ENCODE measurements around the gene THBS2.

Gene THBS2

GRCh38 chr6:169223006-169223405 is 30.6 kb downstream of the THBS2 start:
- no peak overlapping the region for H2AFZ ChIP-seq (ENCODE audit: low read depth, low read length)
- no peak overlapping the region for H4K8ac ChIP-seq (ENCODE audit: low read length)
- WGBS = 89% methylated on average over 9 of the region's 9 CpGs
- peaks cover 5% of the 10 kb centered on the region for H3K9me3 ChIP-seq (ENCODE audit: control insufficient read depth, low read length)
- no peaks in the 10 kb centered on the region for H3K79me1 ChIP-seq (replicated peaks; ENCODE audit: low read length, poor library complexity, severe bottlenecking)
- no peak overlapping the region for H3K27ac ChIP-seq (ENCODE audit: low read length, poor library complexity, severe bottlenecking)
- peaks cover 2% of the 10 kb centered on the region for H3K4me1 ChIP-seq (ENCODE audit: control insufficient read depth, insufficient read depth, low read depth, low read length)
- no peak overlapping the region for H4K91ac ChIP-seq (ENCODE audit: low read length)
- no peak overlapping the region for H3K14ac ChIP-seq (ENCODE audit: low read length in 2 of 2)
- no peak overlapping the region for H3K4me3 ChIP-seq (ENCODE audit: insufficient read depth in 1 of 2, low read depth in 1 of 2, low read length in 2 of 2)
- H3K4me2 ChIP-seq (ENCODE audit: low read length, poor library complexity, severe bottlenecking) = no peak overlapping the region
- peaks cover 74 to 100% of the 10 kb centered on the region in 2 experiments for H3K36me3 ChIP-seq (ENCODE audit: control insufficient read depth in 1 of 2, insufficient read depth in 2 of 2, low read depth in 1 of 2, low read length in 2 of 2)
- no peak overlapping the region for H3K4ac ChIP-seq (ENCODE audit: low read depth in 1 of 2, low read length in 2 of 2)
- no peaks in the 10 kb centered on the region for H3K27me3 ChIP-seq (ENCODE audit: control insufficient read depth in 1 of 2, insufficient read depth in 1 of 2, low read length in 2 of 2)
- no peak overlapping the region for H2BK5ac ChIP-seq (ENCODE audit: low read depth, low read length, poor library complexity, severe bottlenecking)
- DNase-seq = no peak
- no peak overlapping the region for H3K9ac ChIP-seq (ENCODE audit: low read length)
- H2BK120ac ChIP-seq (ENCODE audit: low read depth, low read length) = no peak overlapping the region
- H3K23ac ChIP-seq (ENCODE audit: low read length in 2 of 2) = no peak overlapping the region
- no peak overlapping the region for H2AK5ac ChIP-seq (ENCODE audit: low read length, severe bottlenecking)
- H3K18ac ChIP-seq (ENCODE audit: low read depth in 1 of 2, low read length in 2 of 2) = no peak overlapping the region
- no peak overlapping the region for H2BK12ac ChIP-seq (ENCODE audit: low read length in 2 of 2)
- H2BK15ac ChIP-seq (ENCODE audit: low read depth, poor library complexity, severe bottlenecking) = no peak overlapping the region

GRCh38 chr6:169222126-169222525 is 31.5 kb downstream of the THBS2 start:
- peaks cover 2% of the 10 kb centered on the region for H3K4me1 ChIP-seq (ENCODE audit: control insufficient read depth, insufficient read depth, low read depth, low read length)
- H3K18ac ChIP-seq (ENCODE audit: low read depth in 1 of 2, low read length in 2 of 2) = no peak overlapping the region
- no peak overlapping the region for H2BK12ac ChIP-seq (ENCODE audit: low read length in 2 of 2)
- H3K4me2 ChIP-seq (ENCODE audit: low read length, poor library complexity, severe bottlenecking) = no peak overlapping the region
- H3K4ac ChIP-seq (ENCODE audit: low read depth in 1 of 2, low read length in 2 of 2) = no peak overlapping the region
- H3K27me3 ChIP-seq (ENCODE audit: control insufficient read depth in 1 of 2, insufficient read depth in 1 of 2, low read length in 2 of 2) = no peaks in the 10 kb centered on the region
- H2BK15ac ChIP-seq (ENCODE audit: low read depth, poor library complexity, severe bottlenecking) = no peak overlapping the region
- peak overlapping the region; percentile 52 for H3K9ac ChIP-seq (ENCODE audit: low read length)
- H3K4me3 ChIP-seq (ENCODE audit: insufficient read depth in 1 of 2, low read depth in 1 of 2, low read length in 2 of 2) = no peak overlapping the region
- H3K27ac ChIP-seq (ENCODE audit: low read length, poor library complexity, severe bottlenecking) = no peak overlapping the region
- no peak overlapping the region for H4K8ac ChIP-seq (ENCODE audit: low read length)
- H3K36me3 ChIP-seq (ENCODE audit: control insufficient read depth in 1 of 2, insufficient read depth in 2 of 2, low read depth in 1 of 2, low read length in 2 of 2) = peaks cover 66 to 100% of the 10 kb centered on the region in 2 experiments
- 91% methylated on average over 24 of the region's 24 CpGs for WGBS
- no peak overlapping the region for H3K14ac ChIP-seq (ENCODE audit: low read length in 2 of 2)
- H3K23ac ChIP-seq (ENCODE audit: low read length in 2 of 2) = no peak overlapping the region
- no peak overlapping the region for H2AK5ac ChIP-seq (ENCODE audit: low read length, severe bottlenecking)
- H3K79me1 ChIP-seq (replicated peaks; ENCODE audit: low read length, poor library complexity, severe bottlenecking) = no peaks in the 10 kb centered on the region
- no peak overlapping the region for H4K91ac ChIP-seq (ENCODE audit: low read length)
- no peak for DNase-seq
- H2BK5ac ChIP-seq (ENCODE audit: low read depth, low read length, poor library complexity, severe bottlenecking) = no peak overlapping the region
- peaks cover 5% of the 10 kb centered on the region for H3K9me3 ChIP-seq (ENCODE audit: control insufficient read depth, low read length)
- H2BK120ac ChIP-seq (ENCODE audit: low read depth, low read length) = no peak overlapping the region
- no peak overlapping the region for H2AFZ ChIP-seq (ENCODE audit: low read depth, low read length)

- H3K79me1 ChIP-seq (replicated peaks; ENCODE audit: low read length, poor library complexity, severe bottlenecking) = no peaks in the 10 kb centered on the region
- no peak overlapping the region for H3K23ac ChIP-seq (ENCODE audit: low read length in 2 of 2)
- H3K9ac ChIP-seq (ENCODE audit: low read length) = peak overlapping the region; percentile 52
- no peak overlapping the region for H3K27ac ChIP-seq (ENCODE audit: low read length, poor library complexity, severe bottlenecking)
- H3K14ac ChIP-seq (ENCODE audit: low read length in 2 of 2) = no peak overlapping the region
- H3K27me3 ChIP-seq (ENCODE audit: control insufficient read depth in 1 of 2, insufficient read depth in 1 of 2, low read length in 2 of 2) = no peaks in the 10 kb centered on the region
- H2BK5ac ChIP-seq (ENCODE audit: low read depth, low read length, poor library complexity, severe bottlenecking) = no peak overlapping the region
- DNase-seq = no peak
- H2AK5ac ChIP-seq (ENCODE audit: low read length, severe bottlenecking) = no peak overlapping the region
- H4K8ac ChIP-seq (ENCODE audit: low read length) = no peak overlapping the region
- no peak overlapping the region for H4K91ac ChIP-seq (ENCODE audit: low read length)
- H2BK120ac ChIP-seq (ENCODE audit: low read depth, low read length) = no peak overlapping the region
- no peak overlapping the region for H3K18ac ChIP-seq (ENCODE audit: low read depth in 1 of 2, low read length in 2 of 2)
- peaks cover 2% of the 10 kb centered on the region for H3K4me1 ChIP-seq (ENCODE audit: control insufficient read depth, insufficient read depth, low read depth, low read length)
- H3K9me3 ChIP-seq (ENCODE audit: control insufficient read depth, low read length) = peaks cover 5% of the 10 kb centered on the region
- H2BK12ac ChIP-seq (ENCODE audit: low read length in 2 of 2) = no peak overlapping the region
- peaks cover 65 to 100% of the 10 kb centered on the region in 2 experiments for H3K36me3 ChIP-seq (ENCODE audit: control insufficient read depth in 1 of 2, insufficient read depth in 2 of 2, low read depth in 1 of 2, low read length in 2 of 2)
- 81% methylated on average over 7 of the region's 7 CpGs for WGBS
- H3K4me2 ChIP-seq (ENCODE audit: low read length, poor library complexity, severe bottlenecking) = no peak overlapping the region
- H3K4ac ChIP-seq (ENCODE audit: low read depth in 1 of 2, low read length in 2 of 2) = no peak overlapping the region
- no peak overlapping the region for H2AFZ ChIP-seq (ENCODE audit: low read depth, low read length)
- no peak overlapping the region for H3K4me3 ChIP-seq (ENCODE audit: insufficient read depth in 1 of 2, low read depth in 1 of 2, low read length in 2 of 2)
- no peak overlapping the region for H2BK15ac ChIP-seq (ENCODE audit: low read depth, poor library complexity, severe bottlenecking)
Measured at GRCh38 chr6:169221264-169221663, 32.4 kb downstream of the THBS2 start.

- no peak overlapping the region for H4K91ac ChIP-seq (ENCODE audit: low read length)
- H2AFZ ChIP-seq (ENCODE audit: low read depth, low read length) = no peak overlapping the region
- H3K9ac ChIP-seq (ENCODE audit: low read length) = peak overlapping the region; percentile 35
- H3K27ac ChIP-seq (ENCODE audit: low read length, poor library complexity, severe bottlenecking) = no peak overlapping the region
- H2BK120ac ChIP-seq (ENCODE audit: low read depth, low read length) = no peak overlapping the region
- H3K18ac ChIP-seq (ENCODE audit: low read depth in 1 of 2, low read length in 2 of 2) = no peak overlapping the region
- H3K4ac ChIP-seq (ENCODE audit: low read depth in 1 of 2, low read length in 2 of 2) = no peak overlapping the region
- H2BK15ac ChIP-seq (ENCODE audit: low read depth, poor library complexity, severe bottlenecking) = no peak overlapping the region
- 79% methylated on average over 14 of the region's 15 CpGs for WGBS
- H3K23ac ChIP-seq (ENCODE audit: low read length in 2 of 2) = no peak overlapping the region
- no peak overlapping the region for H2BK12ac ChIP-seq (ENCODE audit: low read length in 2 of 2)
- H3K4me2 ChIP-seq (ENCODE audit: low read length, poor library complexity, severe bottlenecking) = no peak overlapping the region
- H2AK5ac ChIP-seq (ENCODE audit: low read length, severe bottlenecking) = no peak overlapping the region
- H3K4me1 ChIP-seq (ENCODE audit: control insufficient read depth, insufficient read depth, low read depth, low read length) = peaks cover 2% of the 10 kb centered on the region
- H3K36me3 ChIP-seq (ENCODE audit: control insufficient read depth in 1 of 2, insufficient read depth in 2 of 2, low read depth in 1 of 2, low read length in 2 of 2) = peaks cover 56 to 100% of the 10 kb centered on the region in 2 experiments
- no peaks in the 10 kb centered on the region for H3K79me1 ChIP-seq (replicated peaks; ENCODE audit: low read length, poor library complexity, severe bottlenecking)
- H3K27me3 ChIP-seq (ENCODE audit: control insufficient read depth in 1 of 2, insufficient read depth in 1 of 2, low read length in 2 of 2) = no peaks in the 10 kb centered on the region
- DNase-seq = no peak
- H3K14ac ChIP-seq (ENCODE audit: low read length in 2 of 2) = no peak overlapping the region
- H4K8ac ChIP-seq (ENCODE audit: low read length) = no peak overlapping the region
- no peak overlapping the region for H2BK5ac ChIP-seq (ENCODE audit: low read depth, low read length, poor library complexity, severe bottlenecking)
- no peak overlapping the region for H3K4me3 ChIP-seq (ENCODE audit: insufficient read depth in 1 of 2, low read depth in 1 of 2, low read length in 2 of 2)
- H3K9me3 ChIP-seq (ENCODE audit: control insufficient read depth, low read length) = peaks cover 5% of the 10 kb centered on the region
Measured at GRCh38 chr6:169220068-169220964, 33.3 kb downstream of the THBS2 start.
